HuH-7.5 (cell line): ENCODE data around the gene TM2D3.

ENCODE experiments used
- DNase-seq: peaks from one replicate; pipeline ENCODE4 v3.0.0; 2011; ENCODE audit warnings: low spot score

The TM2D3 gene

DNA sequence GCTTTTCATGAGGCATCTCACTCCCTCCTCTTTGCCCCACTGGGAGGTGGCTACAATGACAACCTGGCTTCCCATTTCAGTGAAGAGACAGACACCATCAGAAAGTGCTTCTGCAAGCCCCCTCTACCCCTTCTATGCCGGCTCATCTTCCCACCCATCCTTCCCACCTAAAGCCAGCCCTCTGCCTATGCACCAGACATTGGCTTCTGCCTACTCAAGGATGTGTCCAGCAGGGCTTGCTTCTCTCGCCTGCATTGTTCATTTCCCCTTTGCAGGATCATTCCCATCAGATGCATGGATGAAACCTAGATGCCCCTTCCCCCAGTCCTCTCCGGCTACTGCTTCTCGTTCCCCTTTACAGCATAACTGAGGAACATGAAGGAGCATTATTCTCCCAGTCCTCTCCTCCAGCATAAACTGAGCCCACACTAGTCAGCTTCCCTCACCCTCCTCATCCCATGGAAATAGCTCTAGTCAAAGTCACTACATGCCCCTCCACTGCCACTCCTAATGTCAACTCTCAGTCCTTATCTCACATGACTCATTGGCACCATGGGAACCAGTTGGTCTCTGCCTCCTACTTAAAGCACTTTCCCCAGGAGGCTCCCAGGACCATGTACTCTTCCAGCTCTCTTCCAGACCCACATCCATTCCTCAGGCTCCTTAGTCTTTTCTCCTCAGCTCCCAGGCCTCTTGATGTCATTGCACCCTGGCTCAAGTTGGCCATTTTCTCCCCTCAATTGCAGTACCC is 47.9 kb downstream of the TM2D3 start:
- no peak for DNase-seq

GRCh38 chr15:101602801-101603200 is 49.4 kb downstream of the TM2D3 start:
- no peak for DNase-seq

- DNase-seq, result no peak
Observed at GRCh38 chr15:101600035-101600434, 52.1 kb downstream of the TM2D3 start.

- no peak for DNase-seq
Observed at GRCh38 chr15:101599091-101599490, 53.1 kb downstream of the TM2D3 start.

- DNase-seq, result no peak
Observed at GRCh38 chr15:101597360-101597928, 54.7 kb downstream of the TM2D3 start.

DNA sequence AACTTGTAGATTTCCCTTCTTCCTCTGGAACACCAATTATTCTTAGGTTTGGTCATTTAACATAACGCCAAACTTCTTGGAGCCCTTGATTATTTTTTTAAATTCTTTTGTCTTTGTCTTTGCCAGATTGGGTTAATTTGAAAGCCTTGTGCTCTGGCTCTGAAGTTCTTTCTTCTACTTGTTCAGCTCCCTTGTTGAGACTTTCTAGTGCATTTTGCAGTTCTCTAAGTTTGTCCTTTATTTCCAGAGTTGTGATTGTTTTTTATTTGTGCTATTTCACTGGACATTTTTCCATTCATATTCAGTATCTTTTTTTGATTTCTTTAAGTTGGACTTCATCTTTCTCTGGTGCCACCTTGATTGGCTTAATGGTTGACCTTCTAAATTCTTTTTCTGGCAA is 55.5 kb downstream of the TM2D3 start:
- no peak for DNase-seq
